ENCODE results near the gene SNX3.

DNA sequence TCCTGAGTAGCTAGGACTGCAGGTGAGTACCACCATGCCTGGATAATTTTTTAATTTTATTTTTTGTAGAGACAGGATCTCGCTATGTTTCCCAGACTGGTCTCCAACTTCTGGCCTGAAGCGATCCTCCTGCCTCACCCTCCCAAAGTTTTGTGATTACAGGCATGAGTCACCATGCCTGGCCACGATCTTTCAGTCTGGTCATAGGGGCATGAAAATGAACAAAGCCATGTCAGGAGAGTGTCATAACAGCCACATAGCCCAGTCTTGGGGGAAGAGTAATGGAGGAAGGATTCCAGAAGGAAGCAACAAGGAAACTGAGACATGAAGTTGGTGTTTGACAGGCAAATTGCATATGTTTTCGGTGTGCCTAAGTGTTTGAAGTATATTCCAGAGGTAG lies 17.0 kb upstream of the SNX3 start:
- TF ChIP-seq, protein P1, sequence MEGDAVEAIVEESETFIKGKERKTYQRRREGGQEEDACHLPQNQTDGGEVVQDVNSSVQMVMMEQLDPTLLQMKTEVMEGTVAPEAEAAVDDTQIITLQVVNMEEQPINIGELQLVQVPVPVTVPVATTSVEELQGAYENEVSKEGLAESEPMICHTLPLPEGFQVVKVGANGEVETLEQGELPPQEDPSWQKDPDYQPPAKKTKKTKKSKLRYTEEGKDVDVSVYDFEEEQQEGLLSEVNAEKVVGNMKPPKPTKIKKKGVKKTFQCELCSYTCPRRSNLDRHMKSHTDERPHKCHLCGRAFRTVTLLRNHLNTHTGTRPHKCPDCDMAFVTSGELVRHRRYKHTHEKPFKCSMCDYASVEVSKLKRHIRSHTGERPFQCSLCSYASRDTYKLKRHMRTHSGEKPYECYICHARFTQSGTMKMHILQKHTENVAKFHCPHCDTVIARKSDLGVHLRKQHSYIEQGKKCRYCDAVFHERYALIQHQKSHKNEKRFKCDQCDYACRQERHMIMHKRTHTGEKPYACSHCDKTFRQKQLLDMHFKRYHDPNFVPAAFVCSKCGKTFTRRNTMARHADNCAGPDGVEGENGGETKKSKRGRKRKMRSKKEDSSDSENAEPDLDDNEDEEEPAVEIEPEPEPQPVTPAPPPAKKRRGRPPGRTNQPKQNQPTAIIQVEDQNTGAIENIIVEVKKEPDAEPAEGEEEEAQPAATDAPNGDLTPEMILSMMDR (IDR thresholded peaks at IDR 0.05; ENCODE audit: poor library complexity, severe bottlenecking), result no peak
- no peak for TF ChIP-seq EZH2 (IDR thresholded peaks at IDR 0.05; ENCODE audit: borderline replicate concordance, insufficient read depth, low read length, poor library complexity, severe bottlenecking)
- no peak for TF ChIP-seq RAD21 (conservative IDR thresholded peaks at IDR 0.05)
- TF ChIP-seq, protein P2, sequence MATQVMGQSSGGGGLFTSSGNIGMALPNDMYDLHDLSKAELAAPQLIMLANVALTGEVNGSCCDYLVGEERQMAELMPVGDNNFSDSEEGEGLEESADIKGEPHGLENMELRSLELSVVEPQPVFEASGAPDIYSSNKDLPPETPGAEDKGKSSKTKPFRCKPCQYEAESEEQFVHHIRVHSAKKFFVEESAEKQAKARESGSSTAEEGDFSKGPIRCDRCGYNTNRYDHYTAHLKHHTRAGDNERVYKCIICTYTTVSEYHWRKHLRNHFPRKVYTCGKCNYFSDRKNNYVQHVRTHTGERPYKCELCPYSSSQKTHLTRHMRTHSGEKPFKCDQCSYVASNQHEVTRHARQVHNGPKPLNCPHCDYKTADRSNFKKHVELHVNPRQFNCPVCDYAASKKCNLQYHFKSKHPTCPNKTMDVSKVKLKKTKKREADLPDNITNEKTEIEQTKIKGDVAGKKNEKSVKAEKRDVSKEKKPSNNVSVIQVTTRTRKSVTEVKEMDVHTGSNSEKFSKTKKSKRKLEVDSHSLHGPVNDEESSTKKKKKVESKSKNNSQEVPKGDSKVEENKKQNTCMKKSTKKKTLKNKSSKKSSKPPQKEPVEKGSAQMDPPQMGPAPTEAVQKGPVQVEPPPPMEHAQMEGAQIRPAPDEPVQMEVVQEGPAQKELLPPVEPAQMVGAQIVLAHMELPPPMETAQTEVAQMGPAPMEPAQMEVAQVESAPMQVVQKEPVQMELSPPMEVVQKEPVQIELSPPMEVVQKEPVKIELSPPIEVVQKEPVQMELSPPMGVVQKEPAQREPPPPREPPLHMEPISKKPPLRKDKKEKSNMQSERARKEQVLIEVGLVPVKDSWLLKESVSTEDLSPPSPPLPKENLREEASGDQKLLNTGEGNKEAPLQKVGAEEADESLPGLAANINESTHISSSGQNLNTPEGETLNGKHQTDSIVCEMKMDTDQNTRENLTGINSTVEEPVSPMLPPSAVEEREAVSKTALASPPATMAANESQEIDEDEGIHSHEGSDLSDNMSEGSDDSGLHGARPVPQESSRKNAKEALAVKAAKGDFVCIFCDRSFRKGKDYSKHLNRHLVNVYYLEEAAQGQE (IDR thresholded peaks at IDR 0.05; ENCODE audit: borderline replicate concordance), result no peak
- no peak for TF ChIP-seq EP300 (conservative IDR thresholded peaks at IDR 0.05; ENCODE audit: poor library complexity, severe bottlenecking)
- no peak for TF ChIP-seq TAF1 (IDR thresholded peaks at IDR 0.05; ENCODE audit: low read depth)
- TF ChIP-seq POLR2AphosphoS5 (IDR thresholded peaks at IDR 0.05), result no peak
